Limb (tissue), 2 donors: ENCODE measurements around the gene CRACR2B.
A peak's percentile ranks its signal among the peaks of the same experiment; 100 is the strongest.

ENCODE experiments used
- DNase-seq, 2 donors: peaks; one replicate each; pipeline ENCODE4 v3.0.0-alpha.2; 2016; ENCODE audit errors: extremely low spot score in 2 of 2

CRACR2B gene

GRCh38 chr11:838441-839279 lies 10.9 kb downstream of the CRACR2B start:
- no peak for DNase-seq

- DNase-seq: no peak
Measured at GRCh38 chr11:839280-839623, 11.5 kb downstream of the CRACR2B start.

DNA sequence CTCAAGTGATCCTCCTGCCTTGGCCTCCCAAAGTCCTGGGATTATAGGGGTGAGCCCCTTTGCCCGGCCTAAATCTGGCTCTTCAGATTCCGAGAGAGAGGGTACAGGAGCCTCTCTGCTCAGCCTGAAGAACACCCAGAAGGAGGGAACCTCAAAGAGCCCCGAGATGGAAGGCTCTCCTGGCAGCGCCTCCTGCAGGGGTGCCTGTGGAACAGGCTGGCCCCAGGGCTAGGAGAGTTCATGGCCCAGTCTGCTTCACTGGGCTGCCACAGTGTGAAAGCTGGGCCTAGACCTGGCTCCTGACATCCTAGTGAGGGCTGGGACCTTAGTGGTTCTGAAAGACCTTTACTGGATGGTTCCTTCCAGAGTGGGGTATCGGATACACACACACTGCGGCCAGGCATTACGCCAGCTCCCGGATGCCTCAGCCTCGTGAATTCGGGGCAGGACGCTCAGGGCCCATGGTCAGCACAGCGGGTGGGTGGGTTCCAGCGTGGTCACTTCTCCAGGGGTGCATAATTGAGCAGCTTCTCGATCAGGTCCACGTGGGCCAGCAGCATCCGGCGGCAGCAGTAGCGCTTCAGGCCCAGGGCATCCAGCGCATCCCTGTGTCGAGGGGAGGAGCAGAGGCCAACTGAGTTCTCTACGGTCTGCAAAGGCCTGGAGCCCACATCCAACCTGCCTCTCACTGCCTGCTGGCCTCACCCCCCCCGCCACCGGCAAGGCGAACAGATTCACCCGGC lies 12.3 kb downstream of the CRACR2B start:
- no peak for DNase-seq

DNA sequence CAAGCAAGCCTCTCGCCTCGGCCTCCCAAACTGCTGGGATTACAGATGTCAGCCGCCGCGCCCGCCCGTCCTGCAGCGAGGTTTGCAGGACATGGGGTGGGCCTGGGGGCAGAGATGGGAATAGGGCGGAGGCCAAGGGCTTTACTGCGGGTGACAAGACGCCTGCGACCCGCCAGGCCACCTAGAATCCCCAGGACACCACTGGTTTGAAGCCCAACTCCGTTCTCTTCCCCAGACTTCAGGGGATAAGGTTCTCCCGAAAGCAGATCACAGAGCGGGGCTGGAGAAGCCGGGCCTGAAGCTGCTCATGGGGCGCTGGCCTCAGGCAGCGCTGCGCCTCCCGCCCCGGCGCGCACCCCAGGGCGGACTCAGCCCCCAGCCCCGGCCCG lies 14.3 kb downstream of the CRACR2B start:
- no peak for DNase-seq

DNA sequence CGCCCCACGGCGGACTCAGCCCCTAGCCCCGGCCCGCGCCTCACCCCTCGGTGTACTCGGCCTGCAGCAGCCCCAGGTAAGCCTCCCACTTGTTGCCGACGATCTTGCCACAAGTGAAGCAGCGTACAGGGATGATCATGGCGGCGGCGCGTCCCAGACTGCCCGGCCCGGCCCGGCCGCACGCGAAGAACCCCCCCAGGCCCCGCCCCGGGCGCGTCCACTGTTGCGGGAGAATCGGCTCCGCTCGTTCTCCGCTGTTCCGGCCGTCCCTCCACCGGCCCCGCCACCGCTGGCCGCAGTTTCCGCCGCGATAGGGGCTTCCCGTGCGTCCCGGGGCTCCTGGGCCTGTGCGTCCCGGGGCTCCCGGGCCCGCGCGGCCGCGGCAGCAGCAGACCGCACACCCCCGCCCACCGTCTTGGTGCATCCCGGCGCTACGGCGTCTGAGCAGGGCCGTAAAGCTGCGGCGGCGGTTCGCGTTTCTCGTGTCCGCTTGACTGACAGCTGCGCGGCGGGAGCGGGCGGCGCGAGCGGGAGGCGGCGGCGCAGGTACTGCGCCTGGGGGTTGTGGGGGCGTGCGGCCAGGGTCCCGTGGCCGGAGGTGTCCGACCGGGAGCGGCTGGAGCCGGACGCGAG lies 14.8 kb downstream of the CRACR2B start, which contains the start of the genes POLR2L and TSPAN4:
Gene POLR2L, minus strand, starts transcription at position 160 of the 633 bp plus-strand sequence. Its CDS starts 21 bp downstream, at position 139.
Gene TSPAN4, plus strand, starts transcription at position 483 of the 633 bp plus-strand sequence. CDS start 7,453 bp downstream, outside the sequence.
- peak; percentile 82 to 95 for DNase-seq

DNA sequence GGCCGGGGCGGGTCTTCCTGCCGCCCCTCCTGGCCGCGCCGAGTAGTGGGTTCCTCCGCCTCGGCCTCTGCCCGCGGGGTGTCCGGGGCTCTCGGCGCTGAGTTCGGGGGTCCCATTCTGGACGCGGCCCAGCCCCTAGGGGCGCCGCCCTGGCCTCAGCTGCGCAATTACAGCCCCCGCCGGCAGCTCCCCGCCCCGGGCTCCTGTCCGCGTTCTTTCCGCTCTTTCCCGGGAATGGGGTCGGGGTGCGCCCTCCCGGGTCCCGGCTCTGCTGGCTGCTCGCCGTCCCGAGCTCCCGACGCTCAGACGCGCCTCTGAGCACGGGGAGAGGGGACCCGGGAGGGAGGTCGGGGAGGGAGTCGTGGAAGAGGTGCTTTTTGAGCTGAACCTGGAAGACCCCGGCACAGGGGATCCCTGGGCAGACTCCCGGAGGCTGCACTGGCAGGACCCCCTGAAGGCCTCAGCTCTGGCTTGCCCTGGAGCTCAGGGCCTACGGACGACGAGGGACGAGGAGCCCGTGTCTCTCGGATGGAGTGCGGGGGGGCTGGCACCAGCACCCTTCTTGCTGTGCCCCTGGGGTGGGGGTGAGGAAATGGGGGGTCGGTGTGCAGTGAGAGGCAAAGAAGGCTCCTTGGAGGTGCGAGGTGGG lies 15.5 kb downstream of the CRACR2B start:
- DNase-seq: no peak

GRCh38 chr11:843818-844692 lies 16.3 kb downstream of the CRACR2B start:
- peak; percentile 82 to 89 for DNase-seq

GRCh38 chr11:844693-845644 lies 17.2 kb downstream of the CRACR2B start:
- peak; percentile 89 to 93 for DNase-seq

GRCh38 chr11:845872-846495 lies 18.3 kb downstream of the CRACR2B start:
- DNase-seq: peak in 1 of 2 donors; percentile 75

GRCh38 chr11:846496-847098 lies 18.9 kb downstream of the CRACR2B start:
- DNase-seq: no peak

DNA sequence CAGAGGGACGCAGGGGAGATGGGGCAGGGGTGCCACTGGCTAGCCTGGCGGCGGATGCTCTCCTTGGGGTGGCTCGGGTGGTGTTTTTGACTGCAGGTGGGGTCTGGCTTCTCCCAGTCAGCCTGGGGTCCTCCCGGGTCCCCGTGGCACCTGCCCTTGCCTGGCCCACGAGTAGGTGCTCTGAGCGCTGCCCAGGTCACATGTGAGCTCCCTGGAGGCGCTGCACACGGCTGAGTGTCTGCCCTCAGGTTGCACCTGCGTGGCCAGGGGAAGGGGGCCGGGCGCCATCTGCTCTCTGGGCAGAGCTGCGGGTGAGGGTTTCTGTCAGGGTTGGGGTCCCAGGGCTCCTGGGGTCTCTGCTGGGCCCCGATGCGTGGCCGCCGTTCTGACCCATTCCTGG lies 20.2 kb downstream of the CRACR2B start:
- no peak for DNase-seq

GRCh38 chr11:848380-848931 lies 20.7 kb downstream of the CRACR2B start:
- no peak for DNase-seq

DNA sequence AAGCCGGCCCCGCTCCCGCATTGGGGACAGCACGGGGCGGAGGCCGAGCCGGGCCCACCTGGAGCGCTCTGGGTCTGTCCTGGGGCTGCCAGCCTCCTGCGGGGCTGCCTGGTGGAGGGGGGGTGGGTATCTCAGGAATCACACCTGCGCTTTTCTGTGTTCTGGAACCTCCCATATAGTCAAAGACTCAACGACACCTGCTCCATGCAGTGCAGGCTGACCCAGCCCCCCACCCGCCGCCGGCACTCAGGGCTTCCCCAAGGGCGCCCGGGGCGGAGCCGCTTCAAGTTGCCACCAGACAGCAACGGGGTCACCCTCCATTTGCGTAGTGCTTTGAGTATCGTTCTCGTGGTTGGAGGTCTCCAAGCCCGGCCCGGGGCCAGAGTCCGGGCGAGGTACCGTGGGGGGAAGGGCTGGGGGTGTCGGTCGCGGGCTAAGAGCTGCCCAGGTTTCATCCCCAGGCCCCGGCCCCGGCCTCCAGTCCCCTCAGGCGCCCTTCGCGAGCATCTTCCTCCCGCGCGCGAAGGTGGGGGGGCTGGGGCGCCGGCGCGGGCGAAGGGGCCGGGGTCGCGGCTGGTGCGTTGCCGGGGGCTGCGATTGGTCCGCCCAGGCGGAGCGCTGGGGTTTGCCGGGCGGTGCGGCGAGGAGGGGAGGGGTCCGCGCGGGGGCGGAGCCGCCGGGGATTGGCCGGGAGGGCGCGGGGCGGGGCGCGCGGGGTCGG lies 21.5 kb downstream of the CRACR2B start:
- DNase-seq: peak in 1 of 2 donors; percentile 86

- DNase-seq: no peak
Measured at GRCh38 chr11:849951-850774, 22.4 kb downstream of the CRACR2B start.

- DNase-seq: no peak
Measured at GRCh38 chr11:850775-851763, 23.4 kb downstream of the CRACR2B start.
